Neural progenitor cell (in vitro differentiated cells): ENCODE measurements around the gene TSNAXIP1.

Source experiments
- EZH2phosphoT487 ChIP-seq: fragments of 200-600 bp; sonication (generic); IDR thresholded peaks from 2 replicates; pipeline ENCODE4 v1.6.1; 2017; ENCODE audit warnings: antibody characterized with exemption
- TF ChIP-seq, protein P1 (sequence below): fragments of 200-600 bp; sonication (generic); IDR thresholded peaks from 2 replicates; pipeline ENCODE4 v1.5.1; 2017; ENCODE audit warnings: antibody characterized with exemption, mild to moderate bottlenecking

DNA sequence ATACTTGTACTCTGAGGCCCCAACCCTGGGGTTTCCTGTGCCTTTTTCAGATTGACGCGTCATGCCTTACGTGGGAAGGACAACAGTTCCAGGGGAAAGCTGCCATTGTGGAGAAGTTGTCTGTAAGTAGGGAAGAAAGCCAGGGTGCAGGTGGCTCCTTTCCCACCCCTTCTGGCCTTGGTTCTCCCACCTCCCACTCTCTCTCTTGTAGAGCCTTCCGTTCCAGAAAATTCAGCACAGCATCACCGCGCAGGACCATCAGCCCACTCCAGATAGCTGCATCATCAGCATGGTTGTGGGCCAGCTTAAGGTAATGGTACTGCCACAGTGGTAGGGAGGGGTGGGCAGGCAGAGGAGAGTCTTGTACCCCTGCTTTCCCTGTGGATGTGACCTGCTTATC lies 61.6 kb downstream of the TSNAXIP1 start:
- TF ChIP-seq, protein P1, sequence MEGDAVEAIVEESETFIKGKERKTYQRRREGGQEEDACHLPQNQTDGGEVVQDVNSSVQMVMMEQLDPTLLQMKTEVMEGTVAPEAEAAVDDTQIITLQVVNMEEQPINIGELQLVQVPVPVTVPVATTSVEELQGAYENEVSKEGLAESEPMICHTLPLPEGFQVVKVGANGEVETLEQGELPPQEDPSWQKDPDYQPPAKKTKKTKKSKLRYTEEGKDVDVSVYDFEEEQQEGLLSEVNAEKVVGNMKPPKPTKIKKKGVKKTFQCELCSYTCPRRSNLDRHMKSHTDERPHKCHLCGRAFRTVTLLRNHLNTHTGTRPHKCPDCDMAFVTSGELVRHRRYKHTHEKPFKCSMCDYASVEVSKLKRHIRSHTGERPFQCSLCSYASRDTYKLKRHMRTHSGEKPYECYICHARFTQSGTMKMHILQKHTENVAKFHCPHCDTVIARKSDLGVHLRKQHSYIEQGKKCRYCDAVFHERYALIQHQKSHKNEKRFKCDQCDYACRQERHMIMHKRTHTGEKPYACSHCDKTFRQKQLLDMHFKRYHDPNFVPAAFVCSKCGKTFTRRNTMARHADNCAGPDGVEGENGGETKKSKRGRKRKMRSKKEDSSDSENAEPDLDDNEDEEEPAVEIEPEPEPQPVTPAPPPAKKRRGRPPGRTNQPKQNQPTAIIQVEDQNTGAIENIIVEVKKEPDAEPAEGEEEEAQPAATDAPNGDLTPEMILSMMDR: no peak
- no peak for TF ChIP-seq EZH2phosphoT487
